Measurements from ENCODE around the gene MAGEA2.
"Not testable (repeated sequence)": the region's sequence is repeated elsewhere in the genome, so short reads cannot be mapped to it uniquely, and the experiment has no call there.

- TF ChIP-seq, protein P1, sequence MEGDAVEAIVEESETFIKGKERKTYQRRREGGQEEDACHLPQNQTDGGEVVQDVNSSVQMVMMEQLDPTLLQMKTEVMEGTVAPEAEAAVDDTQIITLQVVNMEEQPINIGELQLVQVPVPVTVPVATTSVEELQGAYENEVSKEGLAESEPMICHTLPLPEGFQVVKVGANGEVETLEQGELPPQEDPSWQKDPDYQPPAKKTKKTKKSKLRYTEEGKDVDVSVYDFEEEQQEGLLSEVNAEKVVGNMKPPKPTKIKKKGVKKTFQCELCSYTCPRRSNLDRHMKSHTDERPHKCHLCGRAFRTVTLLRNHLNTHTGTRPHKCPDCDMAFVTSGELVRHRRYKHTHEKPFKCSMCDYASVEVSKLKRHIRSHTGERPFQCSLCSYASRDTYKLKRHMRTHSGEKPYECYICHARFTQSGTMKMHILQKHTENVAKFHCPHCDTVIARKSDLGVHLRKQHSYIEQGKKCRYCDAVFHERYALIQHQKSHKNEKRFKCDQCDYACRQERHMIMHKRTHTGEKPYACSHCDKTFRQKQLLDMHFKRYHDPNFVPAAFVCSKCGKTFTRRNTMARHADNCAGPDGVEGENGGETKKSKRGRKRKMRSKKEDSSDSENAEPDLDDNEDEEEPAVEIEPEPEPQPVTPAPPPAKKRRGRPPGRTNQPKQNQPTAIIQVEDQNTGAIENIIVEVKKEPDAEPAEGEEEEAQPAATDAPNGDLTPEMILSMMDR (IDR thresholded peaks at IDR 0.05; ENCODE audit: low read depth, low read length, poor library complexity, severe bottlenecking) = not testable (repeated sequence)
- TF ChIP-seq EZH2phosphoT487 (IDR thresholded peaks at IDR 0.05; ENCODE audit: borderline replicate concordance, low read length) = not testable (repeated sequence)
Observed at GRCh38 chrX:152713195-152713594, 40.4 kb downstream of the MAGEA2 start.
